ENCODE data around the gene CTXN3.

The CTXN3 gene

GRCh38 chr5:127680595-127680994, 31.7 kb downstream of the CTXN3 start:
- Histone ChIP-seq H3K79me2 (ENCODE audit: insufficient read depth, low read length) (no peaks in the 10 kb centered on the region), H3K4me1 (ENCODE audit: insufficient read depth, low read length) (no peaks in the 10 kb centered on the region), H3K27me3 (ENCODE audit: insufficient read depth, low read length, poor library complexity) (no peaks in the 10 kb centered on the region), H3K36me3 (ENCODE audit: insufficient read depth, low read length) (no peaks in the 10 kb centered on the region), H2AFZ (ENCODE audit: low read depth, low read length) (no peak overlapping the region), H3K9me3 (ENCODE audit: insufficient read depth, low read length, severe bottlenecking) (no peaks in the 10 kb centered on the region), H3K4me3 (ENCODE audit: low read depth in 1 of 2, low read length in 2 of 2) (no peak overlapping the region), H4K20me1 (ENCODE audit: insufficient read depth, low read length) (no peaks in the 10 kb centered on the region), H3K9ac (ENCODE audit: low read depth, low read length) (no peak overlapping the region), H3K4me2 (ENCODE audit: insufficient read depth, low read length) (no peak overlapping the region), H3K27ac (ENCODE audit: low read length) (no peak overlapping the region)
- no peak for TF ChIP-seq CTCF (IDR thresholded peaks at IDR 0.05; ENCODE audit: borderline replicate concordance, extremely low read depth, low read length, poor library complexity, severe bottlenecking)
- TF ChIP-seq EZH2 (IDR thresholded peaks at IDR 0.05; ENCODE audit: borderline replicate concordance, low read depth, low read length, severe bottlenecking), result no peak
- DNase-seq (no peak), ATAC-seq (ENCODE audit: insufficient read depth, low read depth) (no peak)

GRCh38 chr5:127683008-127683407, 34.1 kb downstream of the CTXN3 start:
- H2AFZ ChIP-seq (ENCODE audit: low read depth, low read length), result no peak overlapping the region
- no peaks in the 10 kb centered on the region for H3K79me2 ChIP-seq (ENCODE audit: insufficient read depth, low read length)
- H3K9me3 ChIP-seq (ENCODE audit: insufficient read depth, low read length, severe bottlenecking), result no peaks in the 10 kb centered on the region
- no peaks in the 10 kb centered on the region for H4K20me1 ChIP-seq (ENCODE audit: insufficient read depth, low read length)
- TF ChIP-seq EZH2 (IDR thresholded peaks at IDR 0.05; ENCODE audit: borderline replicate concordance, low read depth, low read length, severe bottlenecking) (no peak), CTCF (IDR thresholded peaks at IDR 0.05; ENCODE audit: borderline replicate concordance, extremely low read depth, low read length, poor library complexity, severe bottlenecking) (no peak)
- H3K4me3 ChIP-seq (ENCODE audit: low read depth in 1 of 2, low read length in 2 of 2), result no peak overlapping the region
- ATAC-seq (ENCODE audit: insufficient read depth, low read depth) (no peak), DNase-seq (no peak)
- no peaks in the 10 kb centered on the region for H3K36me3 ChIP-seq (ENCODE audit: insufficient read depth, low read length)
- no peak overlapping the region for H3K4me2 ChIP-seq (ENCODE audit: insufficient read depth, low read length)
- H3K9ac ChIP-seq (ENCODE audit: low read depth, low read length), result no peak overlapping the region
- no peak overlapping the region for H3K27ac ChIP-seq (ENCODE audit: low read length)
- H3K27me3 ChIP-seq (ENCODE audit: insufficient read depth, low read length, poor library complexity), result no peaks in the 10 kb centered on the region
- no peaks in the 10 kb centered on the region for H3K4me1 ChIP-seq (ENCODE audit: insufficient read depth, low read length)

- no peak for TF ChIP-seq CTCF (IDR thresholded peaks at IDR 0.05; ENCODE audit: borderline replicate concordance, extremely low read depth, low read length, poor library complexity, severe bottlenecking)
- no peak for TF ChIP-seq EZH2 (IDR thresholded peaks at IDR 0.05; ENCODE audit: borderline replicate concordance, low read depth, low read length, severe bottlenecking)
- no peak for ATAC-seq (ENCODE audit: insufficient read depth, low read depth)
Measured at GRCh38 chr5:127684726-127685467, 36.0 kb downstream of the CTXN3 start.

More at GRCh38 chr5:127684726-127685467, 36.0 kb downstream of the CTXN3 start:
- Histone ChIP-seq H3K27ac (ENCODE audit: low read length) (no peak overlapping the region), H2AFZ (ENCODE audit: low read depth, low read length) (no peak overlapping the region), H3K79me2 (ENCODE audit: insufficient read depth, low read length) (no peaks in the 10 kb centered on the region), H3K4me2 (ENCODE audit: insufficient read depth, low read length) (no peak overlapping the region), H3K27me3 (ENCODE audit: insufficient read depth, low read length, poor library complexity) (no peaks in the 10 kb centered on the region), H3K9ac (ENCODE audit: low read depth, low read length) (no peak overlapping the region), H3K9me3 (ENCODE audit: insufficient read depth, low read length, severe bottlenecking) (no peaks in the 10 kb centered on the region), H3K36me3 (ENCODE audit: insufficient read depth, low read length) (no peaks in the 10 kb centered on the region), H3K4me3 (ENCODE audit: low read depth in 1 of 2, low read length in 2 of 2) (no peak overlapping the region), H3K4me1 (ENCODE audit: insufficient read depth, low read length) (no peaks in the 10 kb centered on the region), H4K20me1 (ENCODE audit: insufficient read depth, low read length) (no peaks in the 10 kb centered on the region)
- DNase-seq, result no peak
